SU-DHL-6 (cell line): Measurements from ENCODE around the gene TTC8.
"Not testable (repeated sequence)": the region's sequence is repeated elsewhere in the genome, so short reads cannot be mapped to it uniquely, and the experiment has no call there.

ENCODE experiments used
- H2AFZ ChIP-seq: fragments of 200-600 bp; sonication (generic); 2 replicates; pipeline ENCODE4 v1.6.1; 2014; ENCODE audit warnings: low read depth, mild to moderate bottlenecking, moderate library complexity, mixed read lengths, antibody characterized with exemption, low read length; ENCODE audit not compliant: severe bottlenecking
- H3F3A ChIP-seq: fragments of 200-600 bp; shearing (Covaris generic); 2 replicates; pipeline ENCODE4 v1.6.0; 2016; ENCODE audit warnings: antibody characterized with exemption, mild to moderate bottlenecking; ENCODE audit not compliant: insufficient read depth
- H3K27ac ChIP-seq: fragments of 200-600 bp; sonication (generic); 2 replicates; pipeline ENCODE4 v1.5.1; 2016; ENCODE audit warnings: low read depth, mild to moderate bottlenecking, low read length, moderate library complexity, mixed read lengths
- H3K27me3 ChIP-seq: fragments of 200-600 bp; sonication (generic), shearing (Covaris generic); 2 replicates; pipeline ENCODE4 v1.6.0; 2014; ENCODE audit warnings: mild to moderate bottlenecking, low read length
- H3K36me3 ChIP-seq: fragments of 200-600 bp; sonication (generic); 2 replicates; pipeline ENCODE4 v1.6.1; 2014; ENCODE audit warnings: mild to moderate bottlenecking, low read length, mixed read lengths
- H3K4me2 ChIP-seq: fragments of 300-600, 200-600 bp; shearing (Covaris generic), sonication (generic); 2 replicates; pipeline ENCODE4 v1.6.0; 2014; ENCODE audit warnings: low read length, low read depth, mild to moderate bottlenecking; ENCODE audit not compliant: poor library complexity, severe bottlenecking
- H3K4me3 ChIP-seq: fragments of 200-600 bp; sonication (generic); 2 replicates; pipeline ENCODE4 v1.5.1; 2014; ENCODE audit warnings: antibody characterized with exemption, low read length, mild to moderate bottlenecking, mixed read lengths; ENCODE audit not compliant: insufficient read depth, poor library complexity, severe bottlenecking
- H3K79me2 ChIP-seq: fragments of 200-600 bp; sonication (generic); 2 replicates; pipeline ENCODE4 v1.6.1; 2014; ENCODE audit warnings: mild to moderate bottlenecking, low read length, moderate library complexity; ENCODE audit not compliant: insufficient read depth
- H3K9ac ChIP-seq: fragments of 200-600 bp; sonication (generic); 2 replicates; pipeline ENCODE4 v1.7.0; 2014; ENCODE audit warnings: mild to moderate bottlenecking, low read length
- H3K9me2 ChIP-seq: fragments of 200-600 bp; sonication (generic); replicated peaks from 2 replicates; pipeline ENCODE4 v1.6.1; 2014; ENCODE audit warnings: low read length; ENCODE audit not compliant: insufficient read depth
- H3K9me3 ChIP-seq: fragments of 200-600 bp; sonication (generic); 2 replicates; pipeline ENCODE4 v1.6.1; 2014; ENCODE audit warnings: low read length, mixed read lengths; ENCODE audit not compliant: insufficient read depth
- H4K20me1 ChIP-seq: fragments of 200-600 bp; sonication (generic); 2 replicates; pipeline ENCODE4 v1.6.1; 2014; ENCODE audit warnings: low read depth, mild to moderate bottlenecking, antibody characterized with exemption, low read length, moderate library complexity, mixed read lengths
- CTCF ChIP-seq: fragments of 200-600 bp; sonication (generic); IDR thresholded peaks from one replicate; pipeline ENCODE4 v1.5.1; 2017; ENCODE audit warnings: antibody characterized with exemption, mild to moderate bottlenecking, low read length, moderate library complexity; ENCODE audit not compliant: insufficient read depth, poor library complexity, severe bottlenecking
- EZH2phosphoT487 ChIP-seq: fragments of 200-600 bp; sonication (generic), shearing (Covaris generic); conservative IDR thresholded peaks from 2 replicates; pipeline ENCODE4 v1.6.1; 2018; ENCODE audit warnings: mild to moderate bottlenecking, antibody characterized with exemption, low read length, moderate library complexity, mixed read lengths

Gene TTC8

GRCh38 chr14:88818018-88818417, 6.4 kb upstream of the TTC8 start:
- no peaks in the 10 kb centered on the region for H3F3A ChIP-seq

GRCh38 chr14:88819674-88820073, 4.8 kb upstream of the TTC8 start:
- H4K20me1 ChIP-seq, H3K79me2 ChIP-seq, H3K27ac ChIP-seq, H3K9me3 ChIP-seq, H3F3A ChIP-seq, H2AFZ ChIP-seq, H3K9ac ChIP-seq, H3K27me3 ChIP-seq, H3K4me3 ChIP-seq, H3K9me2 ChIP-seq, H3K4me2 ChIP-seq, H3K36me3 ChIP-seq: not testable (repeated sequence)

More at GRCh38 chr14:88818018-88818417, 6.4 kb upstream of the TTC8 start:
- Histone ChIP-seq H3K9me3 (no peaks in the 10 kb centered on the region), H3K36me3 (no peaks in the 10 kb centered on the region), H3K27ac (no peak overlapping the region), H3K79me2 (no peaks in the 10 kb centered on the region), H3K9me2 (no peaks in the 10 kb centered on the region), H2AFZ (no peak overlapping the region), H4K20me1 (no peaks in the 10 kb centered on the region), H3K4me2 (no peak overlapping the region), H3K4me3 (no peak overlapping the region), H3K27me3 (no peaks in the 10 kb centered on the region), H3K9ac (no peak overlapping the region)
- TF ChIP-seq CTCF (no peak), EZH2phosphoT487 (no peak)

GRCh38 chr14:88821378-88821777, 3.1 kb upstream of the TTC8 start:
- H3K4me2 ChIP-seq = no peak overlapping the region
- no peaks in the 10 kb centered on the region for H3K9me3 ChIP-seq
- H3K27me3 ChIP-seq = no peaks in the 10 kb centered on the region
- H3K9me2 ChIP-seq = no peaks in the 10 kb centered on the region
- no peak overlapping the region for H3K9ac ChIP-seq
- no peaks in the 10 kb centered on the region for H4K20me1 ChIP-seq
- no peak overlapping the region for H2AFZ ChIP-seq
- no peaks in the 10 kb centered on the region for H3K36me3 ChIP-seq
- no peak overlapping the region for H3K27ac ChIP-seq
- no peaks in the 10 kb centered on the region for H3K79me2 ChIP-seq
- TF ChIP-seq EZH2phosphoT487 (no peak), CTCF (no peak)
- no peak overlapping the region for H3K4me3 ChIP-seq
- no peaks in the 10 kb centered on the region; the same call in 1 of the 2 replicates for H3F3A ChIP-seq

GRCh38 chr14:88821888-88822287, 2.6 kb upstream of the TTC8 start:
- H3K27ac ChIP-seq = no peak overlapping the region
- H3F3A ChIP-seq = no peaks in the 10 kb centered on the region; the same call in 1 of the 2 replicates
- no peaks in the 10 kb centered on the region for H3K36me3 ChIP-seq
- H3K9me2 ChIP-seq = no peaks in the 10 kb centered on the region
- TF ChIP-seq EZH2phosphoT487 (no peak), CTCF (no peak)
- H4K20me1 ChIP-seq = no peaks in the 10 kb centered on the region
- H3K27me3 ChIP-seq = no peaks in the 10 kb centered on the region
- no peaks in the 10 kb centered on the region for H3K9me3 ChIP-seq
- no peak overlapping the region for H3K4me2 ChIP-seq
- H3K79me2 ChIP-seq = no peaks in the 10 kb centered on the region
- H3K4me3 ChIP-seq = no peak overlapping the region
- no peak overlapping the region for H2AFZ ChIP-seq
- H3K9ac ChIP-seq = no peak overlapping the region
